WTC11 (cell line): ENCODE data around the gene GASK1B. TPM values are rescaled to one million over a fixed set of nuclear protein-coding genes. Genes with fewer than 3 reads are reported as not detected.

Experiments used
- ATAC-seq: fragments of 200-7000 bp; cut with Tn5 transposase; 2 replicates; pipeline ENCODE4 v1.10.0; 2021; ENCODE audit warnings: mild to moderate bottlenecking, moderate library complexity
- CTCF ChIA-PET: fragments of 300-600 bp; sonication (Branson Sonifier 250); formaldehyde crosslinking; loops from one replicate; lab custom pipeline; 2021; ENCODE audit warnings: antibody characterized with exemption; lab: Charles Lee
- POLR2A ChIA-PET: fragments of 350-600 bp; sonication (Branson Sonifier 250); formaldehyde crosslinking; loops from one replicate; lab custom pipeline; 2021; ENCODE audit warnings: antibody characterized with exemption; lab: Charles Lee
- DNase-seq: peaks from one replicate; pipeline ENCODE4 v3.0.0; 2021; ENCODE audit warnings: low spot score
- H3K27ac Mint-ChIP-seq: 2 replicates; pipeline ENCODE4 v1.8.0; 2021; ENCODE audit warnings: mixed read lengths
- H3K27me3 Mint-ChIP-seq: 2 replicates; pipeline ENCODE4 v1.8.0; 2021; ENCODE audit warnings: low read depth, mild to moderate bottlenecking, moderate library complexity, mixed read lengths
- H3K36me3 Mint-ChIP-seq: 2 replicates; pipeline ENCODE4 v1.8.0; 2021; ENCODE audit warnings: mixed read lengths
- H3K4me1 Mint-ChIP-seq: 2 replicates; pipeline ENCODE4 v1.8.0; 2022; ENCODE audit warnings: mixed read lengths
- H3K4me3 Mint-ChIP-seq: 2 replicates; pipeline ENCODE4 v1.8.0; 2021; ENCODE audit warnings: mild to moderate bottlenecking, moderate library complexity, mixed read lengths
- H3K9me3 Mint-ChIP-seq: 2 replicates; pipeline ENCODE4 v1.8.0; 2021; ENCODE audit warnings: mixed read lengths
- ATF1 ChIP-seq: sonication (generic); formaldehyde crosslinking; IDR thresholded peaks from 2 replicates; pipeline ENCODE4 v1.8.1; 2023; ENCODE audit warnings: mild to moderate bottlenecking, moderate library complexity, missing genetic modification reagents
- CBFB ChIP-seq: sonication (generic); formaldehyde crosslinking; IDR thresholded peaks from 2 replicates; pipeline ENCODE4 v1.8.1; 2022; ENCODE audit warnings: mild to moderate bottlenecking, low read depth, missing genetic modification reagents
- CREB1 ChIP-seq: sonication (generic); formaldehyde crosslinking; IDR thresholded peaks from 2 replicates; pipeline ENCODE4 v1.8.0; 2023; ENCODE audit warnings: mild to moderate bottlenecking, missing genetic modification reagents
- E2F1 ChIP-seq: sonication (generic); formaldehyde crosslinking; IDR thresholded peaks from 2 replicates; pipeline ENCODE4 v1.8.0; 2022; ENCODE audit warnings: mild to moderate bottlenecking, missing genetic modification reagents
- EMX1 ChIP-seq: fragments of 250-450 bp; sonication (Bioruptor Pico); IDR thresholded peaks from 2 replicates; pipeline ENCODE4 v1.8.0; 2021; ENCODE audit warnings: mild to moderate bottlenecking
- ERG ChIP-seq: fragments of 250-450 bp; sonication (Bioruptor Pico); IDR thresholded peaks from 2 replicates; pipeline ENCODE4 v1.8.0; 2021; ENCODE audit warnings: mild to moderate bottlenecking
- FOXK1 ChIP-seq: sonication (generic); formaldehyde crosslinking; IDR thresholded peaks from 2 replicates; pipeline ENCODE4 v1.8.0; 2022; ENCODE audit warnings: mild to moderate bottlenecking, moderate library complexity, missing genetic modification reagents
- FOXP4 ChIP-seq: sonication (generic); formaldehyde crosslinking; IDR thresholded peaks from 2 replicates; pipeline ENCODE4 v1.8.0; 2022; ENCODE audit warnings: mild to moderate bottlenecking, missing genetic modification reagents
- GTF2I ChIP-seq: fragments of 250-450 bp; sonication (Bioruptor Pico); conservative IDR thresholded peaks from 2 replicates; pipeline ENCODE4 v1.4.0; 2021; ENCODE audit warnings: mild to moderate bottlenecking
- JAZF1 ChIP-seq: fragments of 250-450 bp; sonication (Bioruptor Pico); IDR thresholded peaks from 2 replicates; pipeline ENCODE4 v1.9.0; 2021; ENCODE audit warnings: moderate library complexity, mild to moderate bottlenecking, inconsistent platforms
- KAT7 ChIP-seq: sonication (generic); formaldehyde crosslinking; IDR thresholded peaks from 2 replicates; pipeline ENCODE4 v1.8.1; 2023; ENCODE audit warnings: missing genetic modification reagents, mild to moderate bottlenecking, borderline replicate concordance
- MAX ChIP-seq: sonication (generic); formaldehyde crosslinking; IDR thresholded peaks from 2 replicates; pipeline ENCODE4 v1.8.0; 2022; ENCODE audit warnings: mild to moderate bottlenecking, missing genetic modification reagents
- MYBL2 ChIP-seq: sonication (generic); formaldehyde crosslinking; IDR thresholded peaks from 2 replicates; pipeline ENCODE4 v1.8.1; 2023; ENCODE audit warnings: mild to moderate bottlenecking, moderate library complexity, missing genetic modification reagents
- NFYB ChIP-seq: sonication (generic); formaldehyde crosslinking; conservative IDR thresholded peaks from 2 replicates; pipeline ENCODE4 v1.8.0; 2022; ENCODE audit warnings: low read depth, missing genetic modification reagents
- NR1H2 ChIP-seq: sonication (generic); formaldehyde crosslinking; IDR thresholded peaks from 2 replicates; pipeline ENCODE4 v1.9.0; 2021; ENCODE audit warnings: mild to moderate bottlenecking, moderate library complexity, missing genetic modification reagents
- RORB ChIP-seq: fragments of 250-450 bp; sonication (Bioruptor Pico); IDR thresholded peaks from 2 replicates; pipeline ENCODE4 v1.9.0; 2021; ENCODE audit warnings: mild to moderate bottlenecking
- SP1 ChIP-seq: sonication (generic); formaldehyde crosslinking; conservative IDR thresholded peaks from 2 replicates; pipeline ENCODE4 v1.8.1; 2022; ENCODE audit warnings: missing genetic modification reagents
- TCF7 ChIP-seq: sonication (generic); formaldehyde crosslinking; IDR thresholded peaks from 2 replicates; pipeline ENCODE4 v1.8.0; 2022; ENCODE audit warnings: mild to moderate bottlenecking, low read depth, missing genetic modification reagents, moderate library complexity
- TEAD1 ChIP-seq: sonication (generic); formaldehyde crosslinking; IDR thresholded peaks from 2 replicates; pipeline ENCODE4 v1.8.0; 2022; ENCODE audit warnings: mild to moderate bottlenecking, missing genetic modification reagents
- USF1 ChIP-seq: sonication (generic); formaldehyde crosslinking; IDR thresholded peaks from 2 replicates; pipeline ENCODE4 v1.8.0; 2022; ENCODE audit warnings: mild to moderate bottlenecking, missing genetic modification reagents
- ZNF416 ChIP-seq: fragments of 250-450 bp; sonication (Bioruptor Pico); IDR thresholded peaks from 2 replicates; pipeline ENCODE4 v1.9.0; 2021; ENCODE audit warnings: mild to moderate bottlenecking, inconsistent platforms
- ZNF532 ChIP-seq: fragments of 250-450 bp; sonication (Bioruptor Pico); IDR thresholded peaks from 2 replicates; pipeline ENCODE4 v1.9.0; 2021; ENCODE audit warnings: mild to moderate bottlenecking, borderline replicate concordance
- ZNF671 ChIP-seq: fragments of 250-450 bp; sonication (Bioruptor Pico); IDR thresholded peaks from 2 replicates; pipeline ENCODE4 v1.8.0; 2021; ENCODE audit warnings: mild to moderate bottlenecking
- ZSCAN18 ChIP-seq: fragments of 250-450 bp; sonication (Bioruptor Pico); IDR thresholded peaks from 2 replicates; pipeline ENCODE4 v2.1.2; 2022; ENCODE audit warnings: mild to moderate bottlenecking, moderate library complexity
- total RNA-seq: library from RNA; stranded (reverse); gene quantifications from 3 replicates; pipeline ENCODE4 v1.2.3, GENCODE V29; 2021

The GASK1B gene
- total RNA-seq, 1 experiment from 2014 or later, result 0.24 TPM

- no peak for TF ChIP-seq MAX (CRISPR knock-in tag)
- no peak for TF ChIP-seq CBFB (CRISPR knock-in tag)
These were observed 30.6 kb upstream of the GASK1B start (continued) for GRCh38 chr4:158203436-158203835.

GRCh38 chr4:158202481-158202880, 29.7 kb upstream of the GASK1B start:
- POLR2A ChIA-PET, result interaction anchor here (0.7 kb wide), 1 partner anchor 123 kb away, joined by 3 read pairs; no protein-coding TSS in a partner anchor
- ATAC-seq (no peak), DNase-seq (no peak)
- Mint-ChIP-seq H3K4me3 (no peak overlapping the region), H3K4me1 (peaks cover 4% of the 10 kb centered on the region), H3K27me3 (no peaks in the 10 kb centered on the region), H3K36me3 (no peaks in the 10 kb centered on the region), H3K27ac (no peak overlapping the region), H3K9me3 (peaks cover 7% of the 10 kb centered on the region)
- TF ChIP-seq EMX1 (CRISPR knock-in tag), result no peak
- no peak for TF ChIP-seq ZSCAN18
- TF ChIP-seq FOXP4 (CRISPR knock-in tag), result no peak
- no peak for TF ChIP-seq NR1H2 (CRISPR knock-in tag)
- no peak for TF ChIP-seq USF1 (CRISPR knock-in tag)
- no peak for TF ChIP-seq MYBL2 (CRISPR knock-in tag)
- no peak for TF ChIP-seq E2F1 (CRISPR knock-in tag)
- TF ChIP-seq ZNF671 (CRISPR knock-in tag), result no peak
- no peak for TF ChIP-seq TEAD1 (CRISPR knock-in tag)
- no peak for TF ChIP-seq ZNF416
- CTCF ChIA-PET, result no interaction called here

GRCh38 chr4:158201876-158202275, 29.1 kb upstream of the GASK1B start:
- POLR2A ChIA-PET, result no interaction called here
- Mint-ChIP-seq H3K4me1 (peaks cover 4% of the 10 kb centered on the region), H3K36me3 (no peaks in the 10 kb centered on the region), H3K27me3 (no peaks in the 10 kb centered on the region), H3K9me3 (peaks cover 5% of the 10 kb centered on the region; the same call in 1 of the 2 replicates), H3K27ac (no peak overlapping the region), H3K4me3 (no peak overlapping the region)
- ATAC-seq, result no peak
- CTCF ChIA-PET, result no interaction called here
- DNase-seq, result no peak
- TF ChIP-seq NFYB (no peak), ERG (no peak), JAZF1 (CRISPR knock-in tag) (no peak), USF1 (CRISPR knock-in tag) (no peak), CREB1 (no peak), TCF7 (no peak), FOXK1 (CRISPR knock-in tag) (no peak), RORB (no peak), ATF1 (CRISPR knock-in tag) (no peak), GTF2I (no peak), KAT7 (CRISPR knock-in tag) (no peak), ZNF532 (CRISPR knock-in tag) (no peak), SP1 (CRISPR knock-in tag) (no peak)
